IPS DF 6.9 (cell line): ENCODE data around the gene ASIC4.

Source experiments
- DNase-seq: peaks from one replicate; pipeline ENCODE4 v3.0.0-alpha.2; 2013; ENCODE audit warnings: low read depth, low spot score
- H3K27ac ChIP-seq: one replicate; pipeline ENCODE4 v1.5.1; 2013; ENCODE audit warnings: low read length, control low read depth
- H3K27me3 ChIP-seq: 2 replicates; pipeline ENCODE4 v1.6.1; 2013; ENCODE audit warnings: mild to moderate bottlenecking, low read length; ENCODE audit not compliant: control insufficient read depth, insufficient read depth
- H3K36me3 ChIP-seq: 2 replicates; pipeline ENCODE4 v1.6.1; 2013; ENCODE audit warnings: low read length; ENCODE audit not compliant: control insufficient read depth, insufficient read depth
- H3K4me1 ChIP-seq: 2 replicates; pipeline ENCODE4 v1.6.1; 2013; ENCODE audit warnings: low read length; ENCODE audit not compliant: control insufficient read depth, insufficient read depth
- H3K4me3 ChIP-seq: 2 replicates; pipeline ENCODE4 v1.5.1; 2013; ENCODE audit warnings: mild to moderate bottlenecking, low read length
- H3K9me3 ChIP-seq: 2 replicates; pipeline ENCODE4 v1.6.1; 2013; ENCODE audit warnings: low read length, inconsistent platforms; ENCODE audit not compliant: control insufficient read depth, insufficient read depth
- WGBS: extraction: QIAGEN DNeasy Blood & Tissue Kit; methylation state at CpG from one replicate; pipeline ENCODE4 v1.1.7; 2013; ENCODE audit warnings: mixed read lengths, missing lambda C conversion rate; ENCODE audit not compliant: insufficient read length, insufficient coverage; 5-methylcytosine and 5-hydroxymethylcytosine counted together

ASIC4 gene

GRCh38 chr2:219576505-219577388 lies 62.5 kb downstream of the ASIC4 start:
- Histone ChIP-seq H3K27me3 (no peaks in the 10 kb centered on the region), H3K9me3 (no peaks in the 10 kb centered on the region), H3K4me3 (no peak overlapping the region), H3K36me3 (no peaks in the 10 kb centered on the region), H3K4me1 (peaks cover 21% of the 10 kb centered on the region), H3K27ac (no peak overlapping the region)
- WGBS, result no CpG with 5 or more reads among the region's 15 CpGs
- DNase-seq, result no peak

GRCh38 chr2:219578811-219579613 lies 64.7 kb downstream of the ASIC4 start:
- H3K27ac ChIP-seq, result no peak overlapping the region
- peaks cover 14% of the 10 kb centered on the region; the same call in 1 of the 2 replicates for H3K4me1 ChIP-seq
- no peaks in the 10 kb centered on the region for H3K27me3 ChIP-seq
- no CpG with 5 or more reads among the region's 8 CpGs for WGBS
- H3K36me3 ChIP-seq, result no peaks in the 10 kb centered on the region
- no peak overlapping the region for H3K4me3 ChIP-seq
- H3K9me3 ChIP-seq, result no peaks in the 10 kb centered on the region
- DNase-seq, result no peak

GRCh38 chr2:219581346-219581745 lies 67.1 kb downstream of the ASIC4 start:
- WGBS, result no CpG with 5 or more reads among the region's 2 CpGs
- no peak overlapping the region for H3K4me3 ChIP-seq
- H3K27me3 ChIP-seq, result no peaks in the 10 kb centered on the region
- H3K9me3 ChIP-seq, result no peaks in the 10 kb centered on the region
- DNase-seq, result no peak
- no peak overlapping the region for H3K27ac ChIP-seq
- H3K36me3 ChIP-seq, result no peaks in the 10 kb centered on the region
- peaks cover 9% of the 10 kb centered on the region; the same call in 1 of the 2 replicates for H3K4me1 ChIP-seq
